ENCODE results near the gene TANGO6.

TANGO6 gene

DNA sequence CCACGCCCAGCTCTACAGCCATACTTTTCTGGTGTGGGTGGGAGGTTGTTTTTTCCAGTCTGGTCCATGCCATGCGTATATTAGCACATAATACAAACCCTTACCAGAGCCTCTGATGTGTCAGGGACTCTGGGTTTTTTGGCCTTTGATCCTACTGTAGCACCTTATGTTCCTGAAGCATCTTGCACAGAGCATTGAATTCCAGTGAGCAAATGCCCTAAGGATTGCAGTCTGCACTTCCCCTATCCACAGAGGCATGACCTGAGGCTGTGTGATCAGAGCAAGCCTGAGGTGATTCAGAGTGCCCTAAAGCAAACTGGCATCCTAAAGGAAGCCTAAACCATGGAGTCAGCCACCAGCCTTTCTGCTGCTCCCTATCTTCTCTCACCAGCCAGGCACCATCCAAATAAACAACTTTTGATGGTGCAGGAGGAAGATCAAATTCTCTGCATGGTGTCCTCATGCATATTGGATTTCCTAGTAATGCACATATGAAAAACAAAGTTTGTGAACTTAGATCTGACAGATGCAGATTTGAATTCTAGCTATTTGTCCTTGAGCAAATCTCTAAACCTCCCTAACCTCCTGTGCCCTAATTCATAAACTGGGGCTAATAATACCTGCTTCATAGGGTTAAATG lies 220.9 kb downstream of the TANGO6 start:
- DNase-seq: no peak

- DNase-seq: no peak
Observed at GRCh38 chr16:69064764-69065313, 221.5 kb downstream of the TANGO6 start.

- no peak for DNase-seq
Observed at GRCh38 chr16:69069504-69069903, 226.2 kb downstream of the TANGO6 start.

- no peak for DNase-seq
Observed at GRCh38 chr16:69071036-69071435, 227.7 kb downstream of the TANGO6 start.

DNA sequence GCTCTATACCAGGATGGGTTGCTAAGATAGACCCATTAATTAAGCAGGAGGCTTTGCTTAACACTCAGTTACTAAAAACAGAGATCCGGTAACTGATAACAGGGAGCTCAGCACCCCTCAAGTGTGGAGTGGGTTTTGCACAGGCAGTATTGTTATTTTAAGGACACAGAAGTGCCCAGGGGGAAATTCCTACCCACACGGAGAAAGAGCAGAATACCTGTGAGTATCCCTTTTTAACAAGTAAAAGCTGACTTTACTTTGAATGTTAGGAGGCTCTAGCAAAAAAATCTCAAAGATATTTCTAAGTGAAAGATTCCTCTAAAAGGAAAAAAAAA lies 229.3 kb downstream of the TANGO6 start:
- no peak for DNase-seq

- no peak for DNase-seq
Observed at GRCh38 chr16:69073181-69073702, 229.9 kb downstream of the TANGO6 start.

- DNase-seq: no peak
Observed at GRCh38 chr16:69077251-69077650, 233.9 kb downstream of the TANGO6 start.

DNA sequence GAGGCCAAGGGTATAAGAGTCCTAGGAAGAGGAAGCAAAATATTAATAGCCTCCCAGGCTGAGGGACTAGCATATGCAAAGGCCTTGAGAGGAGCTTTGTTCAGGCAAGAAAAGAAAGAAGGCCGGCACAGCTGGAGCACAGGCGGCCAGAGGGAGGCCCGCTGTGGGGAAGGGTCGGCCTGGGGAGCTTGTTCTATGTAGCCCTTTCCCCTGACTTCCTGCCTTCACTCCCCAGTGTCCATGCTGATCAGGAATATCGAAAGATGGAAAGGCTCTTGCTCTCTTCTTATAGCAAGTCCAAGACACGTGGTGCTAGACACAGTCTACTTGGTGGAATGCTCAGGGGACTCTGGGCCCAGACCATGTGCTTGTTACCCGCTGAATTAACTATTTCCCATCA lies 234.7 kb downstream of the TANGO6 start:
- DNase-seq: no peak

DNA sequence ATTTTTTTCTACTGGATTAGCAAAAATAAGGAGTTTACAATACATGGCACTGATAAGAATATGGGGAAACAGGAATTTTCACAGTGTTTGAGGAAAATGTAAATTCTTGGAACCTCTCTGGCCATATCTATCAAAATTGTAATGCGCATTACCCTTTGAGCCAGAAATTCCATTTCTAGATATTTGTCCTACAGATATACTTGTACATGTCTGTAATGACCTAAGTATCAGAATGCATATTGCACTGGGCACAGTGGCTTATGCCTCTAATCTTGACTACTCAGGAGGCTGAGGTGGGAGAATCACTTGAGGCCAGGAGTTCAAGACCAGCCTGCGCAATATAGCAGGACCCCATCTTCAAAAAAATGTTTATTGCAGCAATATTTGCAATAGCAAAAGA lies 236.4 kb downstream of the TANGO6 start:
- DNase-seq: no peak

GRCh38 chr16:69083306-69083941 lies 240.1 kb downstream of the TANGO6 start:
- no peak for DNase-seq

- DNase-seq: no peak
Observed at GRCh38 chr16:69084289-69084688, 241.0 kb downstream of the TANGO6 start.

GRCh38 chr16:69085032-69085695 lies 241.8 kb downstream of the TANGO6 start:
- DNase-seq: no peak

- DNase-seq: no peak
Observed at GRCh38 chr16:69087161-69087581, 243.8 kb downstream of the TANGO6 start.

DNA sequence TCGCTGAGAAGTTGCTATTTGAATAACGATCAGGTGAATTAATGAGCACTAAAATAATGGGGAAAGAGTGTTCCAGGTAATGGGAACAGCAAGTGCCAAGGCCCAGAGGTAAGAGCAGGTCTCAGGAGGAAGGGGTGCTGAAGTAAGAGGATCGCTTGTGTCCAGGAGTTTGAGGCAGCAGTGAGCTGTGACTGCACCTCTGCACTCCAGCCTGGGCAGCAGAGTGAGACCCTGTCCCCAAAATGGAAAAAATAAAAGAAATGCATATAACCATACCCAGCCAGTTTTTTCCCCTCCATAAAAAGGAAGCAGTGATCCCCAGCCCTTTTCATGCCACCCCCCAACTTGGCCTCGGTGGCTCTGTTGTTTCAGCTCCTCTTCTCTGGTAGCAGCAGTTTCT lies 245.4 kb downstream of the TANGO6 start:
- no peak for DNase-seq

DNA sequence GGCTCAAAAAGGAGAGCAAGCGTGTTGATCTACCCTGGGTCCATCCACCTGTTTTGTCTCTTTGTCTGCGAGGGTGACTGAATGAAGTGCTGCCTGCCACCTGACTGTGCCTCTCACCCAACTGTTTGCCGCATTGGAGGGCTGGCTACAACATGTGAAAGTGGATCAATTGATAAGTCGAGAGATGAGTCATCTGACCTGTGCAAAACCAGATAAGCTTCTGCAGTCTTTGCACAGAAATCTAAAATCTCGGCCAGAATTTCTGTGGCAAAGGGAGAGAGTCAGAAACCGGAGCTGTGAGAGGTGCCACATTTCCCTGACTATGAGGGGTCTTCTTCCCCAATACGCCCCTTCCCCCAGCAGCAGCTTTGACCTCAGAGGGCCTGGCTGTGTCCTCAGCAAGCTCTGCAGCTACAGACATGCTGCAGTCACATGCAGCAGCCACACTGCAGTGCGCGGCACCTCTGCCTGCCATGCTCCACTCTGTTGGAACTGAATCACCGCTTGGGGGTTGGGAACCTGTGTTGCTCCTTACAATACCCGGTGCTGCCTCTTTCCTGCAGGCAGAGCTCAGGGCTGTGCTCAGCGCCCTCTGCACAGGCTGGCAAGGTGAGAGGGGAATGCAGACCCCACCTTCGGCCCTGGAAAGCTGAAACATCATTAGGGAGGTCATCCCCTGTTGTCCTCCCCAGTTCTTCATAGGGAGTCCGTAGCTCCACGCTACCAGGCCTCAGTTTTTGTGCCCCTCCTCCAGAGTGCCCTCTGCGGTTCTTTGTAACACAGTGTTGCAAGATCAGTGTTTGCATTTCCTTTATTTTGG lies 246.0 kb downstream of the TANGO6 start:
- peak in 2 of 4 experiments; percentile 15 to 36 for DNase-seq

- no peak for DNase-seq
Observed at GRCh38 chr16:69093974-69094373, 250.6 kb downstream of the TANGO6 start.

GRCh38 chr16:69094501-69094900 lies 251.2 kb downstream of the TANGO6 start:
- no peak for DNase-seq

GRCh38 chr16:69095193-69095592 lies 251.9 kb downstream of the TANGO6 start:
- no peak for DNase-seq

DNA sequence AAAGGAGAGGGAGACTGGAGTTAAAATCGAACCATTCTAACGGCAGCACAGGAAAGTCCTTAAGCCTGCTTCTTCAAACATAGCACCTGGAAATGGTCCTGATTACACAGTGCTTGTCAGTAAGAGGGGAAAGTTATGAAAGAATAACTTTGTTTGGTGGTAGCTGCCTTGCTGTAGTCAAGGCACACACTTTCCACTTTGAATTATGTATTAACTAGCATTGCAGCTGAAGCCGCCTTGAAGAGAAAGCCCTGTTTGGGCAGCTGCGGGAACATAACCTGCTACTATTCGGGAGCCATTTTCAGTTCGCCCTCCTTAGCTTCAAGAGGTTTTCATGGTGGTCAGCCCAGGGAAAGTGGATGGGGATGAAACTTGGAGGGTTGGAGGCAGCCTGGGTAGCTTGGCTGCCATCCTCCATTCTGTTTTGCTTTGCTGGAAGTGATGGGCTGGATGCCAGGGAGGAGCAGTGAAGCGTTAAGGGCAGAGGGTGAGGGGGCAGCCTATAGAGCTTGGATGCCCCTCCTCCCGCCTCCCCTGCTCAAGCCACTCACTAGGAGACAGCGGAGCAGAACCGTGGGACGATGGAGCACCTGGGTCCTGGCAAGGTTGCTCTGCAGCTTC lies 256.9 kb downstream of the TANGO6 start:
- DNase-seq: no peak

- DNase-seq: peak; percentile 35 to 74 (median 46)
Observed at GRCh38 chr16:69105501-69106361, 262.4 kb downstream of the TANGO6 start, which contains the start of gene HAS3. Gene HAS3, plus strand, starts transcription at chr16:69105653. Its CDS starts 3,743 bp downstream, at chr16:69109396.

Data from suppressor macrophage (primary cell).